ENCODE results near the gene MRPS2.
A peak's percentile ranks its signal among the peaks of the same experiment; 100 is the strongest.

Gene MRPS2

GRCh38 chr9:135480940-135481310, 19.6 kb upstream of the MRPS2 start:
- DNase-seq = no peak

- DNase-seq = no peak
Observed at GRCh38 chr9:135482015-135482754, 18.3 kb upstream of the MRPS2 start.

- no peak for DNase-seq
Observed at GRCh38 chr9:135484460-135485277, 15.8 kb upstream of the MRPS2 start.

DNA sequence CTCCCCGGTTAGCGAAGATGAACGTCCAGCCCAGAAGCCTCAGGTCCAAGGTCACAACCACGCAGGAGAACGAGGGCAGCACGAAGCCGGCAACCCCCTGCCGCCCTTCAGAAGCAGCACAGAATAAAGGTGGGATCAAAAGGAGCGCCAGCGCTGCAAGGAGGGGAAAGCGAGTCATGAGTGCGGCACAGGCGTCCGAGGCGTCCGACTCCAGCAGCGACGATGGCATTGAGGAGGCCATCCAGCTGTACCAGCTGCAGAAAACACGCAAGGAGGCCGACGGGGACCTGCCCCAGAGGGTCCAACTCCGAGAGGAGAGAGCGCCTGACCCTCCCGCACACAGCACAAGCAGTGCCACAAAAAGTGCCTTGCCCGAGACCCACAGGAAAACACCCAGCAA, 15.1 kb upstream of the MRPS2 start:
- no peak for DNase-seq

GRCh38 chr9:135485832-135486231, 14.7 kb upstream of the MRPS2 start:
- no peak for DNase-seq

DNA sequence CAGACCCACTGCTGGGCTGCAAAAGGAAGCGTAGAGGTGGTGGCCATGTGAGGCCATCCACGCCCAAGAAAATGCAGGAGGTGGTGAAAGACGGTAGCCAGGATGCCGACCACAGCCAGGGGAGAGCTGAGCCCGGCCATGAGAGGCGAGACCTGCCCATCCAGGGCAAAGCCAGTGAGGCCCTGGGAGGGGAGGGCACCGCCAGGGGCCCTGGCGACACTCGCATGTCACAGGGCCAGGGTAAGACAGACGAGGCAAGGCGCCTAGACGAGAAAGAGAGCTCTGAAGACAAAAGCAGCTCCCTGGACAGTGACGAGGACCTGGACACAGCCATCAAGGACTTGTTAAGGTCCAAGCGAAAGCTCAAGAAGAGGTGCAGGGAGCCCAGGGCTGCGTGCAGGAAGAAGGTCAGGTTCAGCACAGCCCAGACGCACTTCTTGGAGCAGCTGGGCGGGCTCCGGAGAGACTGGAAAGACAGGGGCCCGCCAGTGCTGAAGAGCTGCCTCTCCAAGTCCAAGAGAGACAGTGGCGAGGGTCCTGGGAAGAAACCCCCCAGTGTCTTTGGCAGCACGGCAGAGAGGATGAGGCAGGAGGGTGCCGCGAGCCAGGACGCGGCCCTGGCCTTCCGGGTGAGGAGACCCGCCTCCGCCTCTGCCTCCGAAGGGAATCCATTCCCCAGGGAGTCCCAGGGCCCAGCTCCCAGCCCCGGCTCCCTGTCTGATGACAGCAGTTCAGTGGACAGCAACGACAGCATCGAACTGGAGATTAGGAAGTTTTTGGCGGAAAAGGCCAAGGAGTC, 14.0 kb upstream of the MRPS2 start:
- no peak for DNase-seq

DNA sequence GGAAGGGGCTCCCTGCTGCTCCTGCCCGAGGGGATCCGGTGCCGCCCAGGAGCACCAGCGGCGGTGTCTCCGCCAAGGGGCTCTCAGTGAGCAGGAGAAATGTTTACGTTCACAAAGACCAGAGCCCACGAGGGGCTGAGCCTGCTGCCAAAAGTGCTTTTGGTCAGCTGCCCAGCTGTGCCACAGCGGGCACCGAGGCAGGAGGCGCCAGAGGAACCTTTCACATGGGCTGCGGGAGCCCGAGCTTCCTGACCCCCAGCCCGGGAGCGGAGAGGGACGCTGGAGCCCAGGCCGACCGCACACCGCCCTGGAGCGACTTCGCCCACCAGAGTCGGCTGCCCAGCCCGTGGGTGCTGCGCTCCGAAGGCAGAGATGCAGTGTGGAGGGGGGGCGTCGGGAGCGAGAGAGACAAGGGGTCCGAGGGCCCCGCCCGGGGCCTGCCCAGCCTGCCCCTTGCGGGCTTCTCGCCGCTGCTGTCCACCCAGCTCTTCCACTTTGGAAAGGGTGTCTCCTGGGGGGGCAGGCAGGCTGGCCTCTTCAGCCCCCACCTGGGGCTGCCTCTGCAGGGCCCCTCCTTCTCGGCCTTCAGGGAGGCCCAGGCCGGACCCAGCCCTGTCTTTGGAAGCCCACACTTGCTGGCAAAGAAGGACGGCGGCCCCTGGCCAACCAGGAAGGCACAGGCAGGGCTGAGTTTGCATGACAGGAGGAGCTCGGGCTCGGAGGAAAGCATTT, 13.0 kb upstream of the MRPS2 start:
- no peak for DNase-seq

DNA sequence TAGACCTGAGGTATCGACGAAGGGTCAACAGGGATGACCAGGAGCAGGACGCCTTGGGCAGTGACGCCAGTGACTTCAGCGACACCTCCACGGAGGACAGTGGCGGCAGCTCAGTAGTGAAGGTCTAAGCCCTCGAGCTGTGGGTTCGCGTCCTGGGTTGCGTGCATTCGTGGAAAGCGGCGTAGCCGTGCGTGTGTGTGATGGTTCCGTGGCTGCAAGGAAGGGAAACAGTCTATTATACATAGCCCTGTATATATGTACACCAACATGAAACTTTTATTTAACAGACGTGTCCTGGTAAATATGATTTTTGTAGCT, 12.5 kb upstream of the MRPS2 start:
- no peak for DNase-seq

DNA sequence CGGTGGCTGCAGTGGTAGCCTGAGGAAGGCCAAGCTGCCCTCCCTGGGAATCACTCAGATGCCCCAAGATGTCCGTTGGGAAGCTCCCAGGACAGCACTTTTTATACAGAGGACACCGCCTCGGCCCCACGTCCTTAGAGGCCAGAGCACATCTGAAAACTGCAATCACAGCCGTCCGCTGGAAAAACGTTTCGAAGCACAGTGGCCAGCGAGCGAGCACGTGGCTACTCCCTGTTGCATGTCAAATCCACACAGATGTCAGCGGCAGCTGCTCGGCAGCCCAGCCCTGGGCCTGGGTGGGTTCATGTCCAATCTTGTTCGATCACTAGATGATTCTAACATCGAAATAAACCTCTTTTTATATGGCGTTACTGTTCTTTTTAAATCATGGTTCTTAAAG, 12.0 kb upstream of the MRPS2 start:
- no peak for DNase-seq

- no peak for DNase-seq
Observed at GRCh38 chr9:135489188-135489906, 11.1 kb upstream of the MRPS2 start.

GRCh38 chr9:135490166-135490870, 10.2 kb upstream of the MRPS2 start:
- no peak for DNase-seq

DNA sequence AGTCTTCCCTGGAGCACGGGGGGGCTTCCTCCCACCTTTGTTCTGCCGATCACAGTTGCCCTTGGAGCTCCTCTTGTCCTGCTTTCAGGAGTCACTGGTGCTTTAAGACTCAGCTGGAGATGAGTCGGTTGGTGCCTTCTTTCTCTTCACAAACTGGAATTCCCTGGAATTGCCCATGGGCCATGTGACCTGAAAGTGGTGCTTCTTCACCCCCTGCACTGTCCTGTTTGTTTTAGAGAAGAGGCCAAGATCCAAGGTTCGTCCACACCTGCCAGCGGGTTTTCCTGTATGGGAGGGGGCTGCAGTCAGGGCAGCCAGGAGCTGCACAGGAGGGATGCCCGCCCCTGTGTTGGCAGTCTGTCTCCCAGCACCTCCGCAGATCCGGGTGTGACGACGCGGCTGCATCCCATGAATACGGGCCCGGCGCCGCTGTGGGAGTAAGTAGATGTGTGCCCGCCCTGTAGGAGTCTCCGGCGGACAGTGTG, 9.5 kb upstream of the MRPS2 start:
- no peak for DNase-seq

DNA sequence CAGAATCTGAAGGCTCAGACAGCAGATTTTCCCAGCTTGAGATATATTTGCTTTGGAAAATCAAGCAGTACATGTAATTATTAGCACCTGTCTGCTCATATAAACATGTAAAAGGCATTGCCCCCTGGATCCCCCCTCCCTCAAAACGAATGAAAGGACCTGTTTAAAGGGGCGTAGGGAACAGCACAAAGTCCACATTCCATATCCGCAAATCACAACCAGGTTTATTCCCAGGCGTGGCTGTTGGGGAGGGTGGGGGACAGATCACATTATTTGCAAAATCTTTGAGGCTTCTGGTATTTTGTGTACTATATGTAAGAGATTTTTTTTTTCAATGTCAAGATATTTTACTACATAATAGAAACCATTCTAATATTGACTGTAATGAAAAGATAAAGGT, 8.7 kb upstream of the MRPS2 start:
- DNase-seq = no peak

DNA sequence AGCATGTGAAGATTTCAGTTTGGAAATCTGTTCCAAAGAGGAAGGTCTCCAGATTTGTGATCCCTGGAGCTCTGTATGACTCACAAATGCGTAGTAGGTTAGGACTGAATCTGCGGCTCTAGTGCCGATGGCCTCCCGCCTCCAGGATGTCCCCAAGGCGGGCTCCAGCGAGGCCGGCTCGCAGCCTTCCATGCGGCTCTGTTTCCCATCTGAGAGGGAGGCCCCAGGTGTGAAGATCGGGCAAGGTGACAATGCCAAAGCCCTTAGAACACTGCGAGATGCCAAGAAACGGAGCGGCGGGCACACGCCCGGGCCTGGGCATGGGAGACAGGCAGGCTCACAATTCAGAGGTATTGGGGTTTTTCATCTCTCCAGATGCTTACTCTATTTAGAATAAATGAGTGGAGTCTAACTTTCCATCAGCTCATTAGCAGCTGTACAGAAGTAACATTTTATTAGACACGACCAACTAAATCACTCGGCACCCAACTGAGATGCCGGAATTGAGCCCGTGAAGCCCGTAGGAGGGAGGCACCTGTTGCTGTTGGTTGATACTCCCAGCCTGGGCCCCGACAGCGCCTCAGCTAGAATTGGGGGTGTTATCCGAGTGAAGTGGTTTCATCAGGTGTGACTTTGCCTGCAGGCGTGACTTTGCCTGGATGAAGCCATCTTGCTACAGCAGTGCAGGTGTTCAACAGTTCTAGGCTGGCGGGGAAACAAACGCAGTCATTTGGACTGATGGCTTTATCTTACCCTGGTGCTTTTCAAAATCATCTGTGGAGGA, 7.4 kb upstream of the MRPS2 start:
- DNase-seq = no peak

DNA sequence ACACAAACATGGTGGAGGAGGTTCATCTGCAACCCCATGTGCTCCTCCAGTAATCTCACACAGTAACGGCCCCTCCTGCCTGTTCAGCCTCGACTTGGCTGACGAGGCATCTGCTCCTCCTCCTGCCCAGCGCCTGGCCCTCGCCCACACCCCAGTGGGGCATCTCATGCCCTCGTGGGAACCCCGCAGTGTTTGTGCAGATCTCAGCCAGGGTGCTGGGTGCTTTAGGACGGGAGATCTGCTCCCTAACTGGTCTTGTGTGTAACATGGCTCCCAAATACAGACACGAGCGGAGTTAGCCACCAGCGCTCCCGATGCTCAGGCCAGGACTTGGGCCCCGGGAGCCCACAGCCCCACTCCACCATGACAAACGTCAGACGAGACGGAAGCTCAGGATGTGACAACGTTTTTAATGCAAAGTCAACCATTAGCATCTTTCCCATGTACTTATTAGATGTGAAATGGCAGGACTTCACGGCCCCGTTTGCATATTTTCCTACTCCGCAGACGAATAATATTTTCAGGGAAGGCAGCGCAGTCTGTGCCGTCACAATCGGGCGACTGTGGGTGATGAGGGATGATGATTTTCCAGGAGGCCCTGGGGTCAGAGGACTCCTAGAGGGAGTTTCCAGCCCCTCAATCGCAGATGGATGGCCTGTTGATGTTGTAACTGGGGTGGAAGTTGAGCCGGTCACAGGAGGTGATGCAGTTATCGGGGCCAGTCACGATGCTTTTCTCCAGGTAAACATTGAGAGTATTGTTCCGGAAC, 5.5 kb upstream of the MRPS2 start:
- no peak for DNase-seq

DNA sequence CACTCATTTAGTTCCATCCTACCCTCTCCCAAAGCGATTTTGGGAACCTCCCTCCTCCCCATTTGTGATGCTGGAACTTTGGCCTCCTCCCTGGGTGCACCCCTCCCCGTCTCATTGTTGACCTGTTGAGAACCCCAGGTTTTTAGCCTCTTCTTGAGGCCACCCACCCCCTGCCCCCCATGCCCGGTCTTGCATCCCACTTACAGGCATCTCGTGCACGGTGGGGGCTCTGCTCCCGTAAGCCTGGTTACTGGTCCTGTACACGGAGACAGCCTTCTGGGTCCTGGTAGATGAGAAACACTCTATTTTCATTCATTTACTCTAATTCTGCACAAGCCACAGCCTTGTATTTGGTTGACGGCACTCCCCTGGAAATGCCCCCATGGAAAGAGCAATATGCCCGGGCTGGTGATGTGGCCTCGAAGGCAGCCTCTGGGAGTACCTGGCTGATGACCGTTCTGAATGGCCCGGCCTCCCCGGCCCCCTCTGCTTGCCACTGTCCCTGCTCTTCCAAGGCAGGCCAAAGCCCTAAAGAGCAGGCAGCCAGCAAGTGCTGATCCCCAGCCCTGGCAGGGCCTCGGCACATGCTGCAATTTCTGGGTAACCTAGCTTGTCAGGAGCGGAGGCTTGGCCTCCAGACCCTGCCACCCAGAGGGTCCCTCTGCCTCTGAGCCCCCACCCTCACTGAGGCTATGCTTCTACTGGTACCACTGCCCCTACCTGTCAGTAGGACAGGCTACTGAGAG, 1.9 kb upstream of the MRPS2 start:
- DNase-seq = no peak

DNA sequence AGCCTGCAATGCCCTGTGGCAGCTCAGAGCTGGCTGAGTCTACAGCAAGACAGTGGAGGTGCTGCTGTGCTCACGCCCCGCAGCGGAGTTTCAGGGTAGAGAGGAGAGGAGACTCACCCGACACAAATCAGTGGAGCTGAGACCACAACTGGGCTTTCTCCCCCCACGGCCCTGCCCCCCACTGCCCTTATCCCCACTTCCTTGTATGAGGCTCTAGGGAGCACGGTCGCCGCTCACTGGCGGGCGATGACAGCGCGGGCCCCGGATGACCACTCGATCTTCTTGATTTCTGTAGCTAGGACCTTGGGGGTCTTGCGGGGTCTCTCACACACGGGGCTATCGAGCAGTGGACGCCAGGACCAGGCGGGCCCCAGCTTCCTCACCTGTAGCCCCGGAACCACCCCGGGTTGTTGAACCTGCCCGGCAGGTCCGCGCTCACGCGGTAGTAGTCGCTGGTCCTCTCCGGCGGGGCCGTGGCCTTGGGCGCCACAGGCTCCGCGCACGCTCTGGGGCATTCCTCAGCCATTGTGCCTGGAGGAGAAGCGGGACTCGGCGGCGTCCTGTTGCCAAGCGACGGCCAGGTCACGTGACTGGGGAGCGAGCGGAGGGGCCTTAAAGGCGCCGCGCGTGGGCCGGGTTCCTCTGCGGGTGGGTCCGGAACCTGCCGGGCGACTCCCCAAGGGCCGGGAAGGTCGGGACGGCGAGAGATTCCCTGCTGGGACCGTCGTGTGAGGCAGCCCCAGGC, 984 bp upstream of the MRPS2 start:
- DNase-seq = peak; percentile 51

GRCh38 chr9:135500071-135500524, 384 bp upstream of the MRPS2 start:
- no peak for DNase-seq
